IPS-15b (cell line): Measurements from ENCODE around the gene SDK1.

Source experiments
- H3K27me3 ChIP-seq: one replicate; pipeline ENCODE4 v1.6.1; 2013; ENCODE audit warnings: low read length; ENCODE audit not compliant: control insufficient read depth, insufficient read depth
- H3K36me3 ChIP-seq: one replicate; pipeline ENCODE4 v1.6.1; 2013; ENCODE audit warnings: low read length; ENCODE audit not compliant: control insufficient read depth, insufficient read depth
- H3K4me1 ChIP-seq: one replicate; pipeline ENCODE4 v1.6.1; 2013; ENCODE audit warnings: mild to moderate bottlenecking, low read length; ENCODE audit not compliant: control insufficient read depth, insufficient read depth
- H3K4me3 ChIP-seq: one replicate; pipeline ENCODE4 v1.5.1; 2013; ENCODE audit warnings: low read depth, low read length
- H3K9ac ChIP-seq: one replicate; pipeline ENCODE4 v1.6.1; 2013; ENCODE audit warnings: low read depth, mild to moderate bottlenecking, low read length
- H3K9me3 ChIP-seq: one replicate; pipeline ENCODE4 v1.6.1; 2013; ENCODE audit warnings: mild to moderate bottlenecking, low read length; ENCODE audit not compliant: control insufficient read depth, insufficient read depth

The SDK1 gene

GRCh38 chr7:4178916-4179687 lies 878.0 kb downstream of the SDK1 start:
- no peak overlapping the region for H3K9ac ChIP-seq

GRCh38 chr7:4179688-4180380 lies 878.8 kb downstream of the SDK1 start:
- no peak overlapping the region for H3K9ac ChIP-seq
- H3K4me1 ChIP-seq, result no peaks in the 10 kb centered on the region
- no peaks in the 10 kb centered on the region for H3K9me3 ChIP-seq
- no peak overlapping the region for H3K4me3 ChIP-seq
- no peaks in the 10 kb centered on the region for H3K27me3 ChIP-seq
- peaks cover 3% of the 10 kb centered on the region for H3K36me3 ChIP-seq

More at GRCh38 chr7:4178916-4179687, 878.0 kb downstream of the SDK1 start:
- Histone ChIP-seq H3K4me3 (no peak overlapping the region), H3K4me1 (no peaks in the 10 kb centered on the region), H3K9me3 (no peaks in the 10 kb centered on the region), H3K27me3 (no peaks in the 10 kb centered on the region), H3K36me3 (peaks cover 3% of the 10 kb centered on the region)

- Histone ChIP-seq H3K4me1 (no peaks in the 10 kb centered on the region), H3K9ac (no peak overlapping the region), H3K9me3 (no peaks in the 10 kb centered on the region), H3K36me3 (peaks cover 3% of the 10 kb centered on the region), H3K27me3 (no peaks in the 10 kb centered on the region), H3K4me3 (no peak overlapping the region)
These were observed 880.4 kb downstream of the SDK1 start for GRCh38 chr7:4181446-4181845.

GRCh38 chr7:4182605-4183300 lies 881.7 kb downstream of the SDK1 start:
- no peak overlapping the region for H3K4me3 ChIP-seq
- no peak overlapping the region for H3K9ac ChIP-seq
- no peaks in the 10 kb centered on the region for H3K36me3 ChIP-seq
- H3K4me1 ChIP-seq, result no peaks in the 10 kb centered on the region
- no peaks in the 10 kb centered on the region for H3K27me3 ChIP-seq
- H3K9me3 ChIP-seq, result no peaks in the 10 kb centered on the region

GRCh38 chr7:4184653-4185052 lies 883.6 kb downstream of the SDK1 start:
- H3K27me3 ChIP-seq, result no peaks in the 10 kb centered on the region
- no peak overlapping the region for H3K9ac ChIP-seq
- H3K36me3 ChIP-seq, result no peaks in the 10 kb centered on the region
- no peaks in the 10 kb centered on the region for H3K9me3 ChIP-seq
- H3K4me1 ChIP-seq, result no peaks in the 10 kb centered on the region
- no peak overlapping the region for H3K4me3 ChIP-seq

- Histone ChIP-seq H3K27me3 (no peaks in the 10 kb centered on the region), H3K4me1 (no peaks in the 10 kb centered on the region), H3K9ac (no peak overlapping the region), H3K9me3 (no peaks in the 10 kb centered on the region), H3K4me3 (no peak overlapping the region), H3K36me3 (no peaks in the 10 kb centered on the region)
These were observed 884.1 kb downstream of the SDK1 start for GRCh38 chr7:4185136-4185535.

- Histone ChIP-seq H3K4me3 (no peak overlapping the region), H3K27me3 (no peaks in the 10 kb centered on the region), H3K4me1 (no peaks in the 10 kb centered on the region), H3K36me3 (no peaks in the 10 kb centered on the region), H3K9me3 (no peaks in the 10 kb centered on the region), H3K9ac (no peak overlapping the region)
These were observed 884.9 kb downstream of the SDK1 start for GRCh38 chr7:4185721-4186512.

GRCh38 chr7:4186513-4186780 lies 885.4 kb downstream of the SDK1 start:
- Histone ChIP-seq H3K9ac (no peak overlapping the region), H3K27me3 (no peaks in the 10 kb centered on the region), H3K36me3 (no peaks in the 10 kb centered on the region), H3K4me3 (no peak overlapping the region), H3K9me3 (no peaks in the 10 kb centered on the region), H3K4me1 (no peaks in the 10 kb centered on the region)

- Histone ChIP-seq H3K9ac (no peak overlapping the region), H3K4me3 (no peak overlapping the region), H3K9me3 (no peaks in the 10 kb centered on the region), H3K4me1 (no peaks in the 10 kb centered on the region), H3K36me3 (no peaks in the 10 kb centered on the region), H3K27me3 (no peaks in the 10 kb centered on the region)
These were observed 887.6 kb downstream of the SDK1 start for GRCh38 chr7:4188651-4189050.

- no peaks in the 10 kb centered on the region for H3K36me3 ChIP-seq
- H3K4me3 ChIP-seq, result no peak overlapping the region
- no peaks in the 10 kb centered on the region for H3K9me3 ChIP-seq
- no peak overlapping the region for H3K9ac ChIP-seq
- no peaks in the 10 kb centered on the region for H3K4me1 ChIP-seq
- H3K27me3 ChIP-seq, result no peaks in the 10 kb centered on the region
These were observed 888.1 kb downstream of the SDK1 start for GRCh38 chr7:4189131-4189570.
